Measurements from ENCODE around the gene DIS3L2. TPM values are rescaled to one million over a fixed set of nuclear protein-coding genes. Genes with fewer than 3 reads are reported as not detected.

DIS3L2 gene
- total and polyA plus RNA-seq, 2 of the 4 experiments (the other 2 are of a cell fraction), result 14.7 to 19.2 TPM

- H3K4ac ChIP-seq (ENCODE audit: low read depth, low read length), result no peak overlapping the region
- no peak overlapping the region for H3K27ac ChIP-seq (ENCODE audit: insufficient read depth, low read length)
- no peak for ATAC-seq (ENCODE audit: low read depth)
- no peak overlapping the region for H4K5ac ChIP-seq (ENCODE audit: low read depth, low read length)
- no peak overlapping the region for H4K91ac ChIP-seq (ENCODE audit: insufficient read depth, low read depth, low read length)
- H3K4me2 ChIP-seq (ENCODE audit: low read depth, low read length), result no peak overlapping the region
- in situ Hi-C loops (cut with MboI; ENCODE audit: low sequenced_read_pairs), result no loop called here
- no peaks in the 10 kb centered on the region for H3K27me3 ChIP-seq (ENCODE audit: control insufficient read depth, insufficient read depth, low read length)
- H2BK120ac ChIP-seq (ENCODE audit: low read depth, low read length), result no peak overlapping the region
- intact Hi-C loops (cut with micrococcal nuclease), result no loop called here
- WGBS, 2 experiments (ENCODE audit: extremely low coverage in 2 of 2, insufficient read length in 1 of 2), result 60% methylated on average over 3 of the region's 8 CpGs; no CpG with 5 or more reads in 1 of the 2 experiments
- no peak overlapping the region for H2BK5ac ChIP-seq (ENCODE audit: low read depth, low read length, poor library complexity, severe bottlenecking)
- dilution Hi-C loops (cut with HindIII; ENCODE audit: low sequenced_read_pairs, unreplicated experiment), result no loop called here
- H4K20me1 ChIP-seq (ENCODE audit: insufficient read depth, low read length), result no peaks in the 10 kb centered on the region
- H2BK20ac ChIP-seq (ENCODE audit: low read depth, low read length), result no peak overlapping the region
- ChIA-PET CTCF (no interaction called here), POLR2A (ENCODE audit: unreplicated experiment) (no interaction called here)
- no peak overlapping the region for H2AFZ ChIP-seq (replicated peaks; ENCODE audit: low read length, poor library complexity)
- 0 out of 4 replicates have a peak, but pooled peaks cover 0 to 4% of the 10 kb centered on the region in 2 experiments for H3K79me1 ChIP-seq (ENCODE audit: low read depth in 1 of 2, low read length in 2 of 2)
- TF ChIP-seq POLR2A (IDR thresholded peaks at IDR 0.05; ENCODE audit: low read depth, low read length) (no peak), BHLHE40 (IDR thresholded peaks at IDR 0.05; ENCODE audit: low read depth, low read length) (no peak), CHD1 (IDR thresholded peaks at IDR 0.05; ENCODE audit: low read depth, low read length) (no peak), MAZ (IDR thresholded peaks at IDR 0.05; ENCODE audit: borderline replicate concordance, low read depth, low read length) (no peak), RCOR1 (IDR thresholded peaks at IDR 0.05; ENCODE audit: insufficient replicate concordance, low read length) (no peak), CEBPB (IDR thresholded peaks at IDR 0.05; ENCODE audit: low read depth, low read length) (no peak), MAFK (IDR thresholded peaks at IDR 0.05; ENCODE audit: low read depth, low read length) (no peak), MXI1 (IDR thresholded peaks at IDR 0.05; ENCODE audit: borderline replicate concordance, low read depth, low read length) (no peak)
- peaks cover 4% of the 10 kb centered on the region; the same call in 1 of the 2 replicates for H3K36me3 ChIP-seq (ENCODE audit: control insufficient read depth, insufficient read depth, low read length)
- H3K23ac ChIP-seq (ENCODE audit: low read depth, low read length), result no peak overlapping the region
- no peak overlapping the region for H2AK5ac ChIP-seq (ENCODE audit: low read depth, low read length)
- no peaks in the 10 kb centered on the region for H3K4me1 ChIP-seq (ENCODE audit: control insufficient read depth, insufficient read depth, low read length)
- no peak overlapping the region for H3K14ac ChIP-seq (replicated peaks; ENCODE audit: low read depth, low read length)
- H3K9me3 ChIP-seq (ENCODE audit: control insufficient read depth, insufficient read depth, low read length), result no peaks in the 10 kb centered on the region
- peaks cover 4% of the 10 kb centered on the region; the same call in 1 of the 2 replicates for H3K9me1 ChIP-seq (ENCODE audit: insufficient read depth, low read length)
- no peak overlapping the region for H2BK15ac ChIP-seq (ENCODE audit: low read depth, low read length)
- no peak overlapping the region for H3K18ac ChIP-seq (ENCODE audit: low read depth, low read length)
- H2AK9ac ChIP-seq (replicated peaks; ENCODE audit: low read depth, low read length, poor library complexity), result no peak overlapping the region
- H3K9ac ChIP-seq (ENCODE audit: low read depth, low read length), result no peak overlapping the region
- no peak for DNase-seq
- H3K56ac ChIP-seq (ENCODE audit: extremely low read depth, insufficient read depth, low read length), result no peak overlapping the region
- H4K8ac ChIP-seq (ENCODE audit: low read depth in 2 of 2, low read length in 2 of 2), result no peak overlapping the region
- no peak overlapping the region for H3K4me3 ChIP-seq (ENCODE audit: insufficient read depth, low read depth, low read length)
- BruUV-seq (replicated peaks), result no TSS peak
These were observed 315.3 kb downstream of the DIS3L2 start for GRCh38 chr2:232276733-232277313.
